Chondrocyte (in vitro differentiated cells): ENCODE data around the gene IRX4. TPM values are rescaled to one million over a fixed set of nuclear protein-coding genes. Genes with fewer than 3 reads are reported as not detected.

ENCODE experiments used
- DNase-seq: peaks from one replicate; pipeline ENCODE4 v3.0.0; 2021; ENCODE audit warnings: mixed read lengths, low spot score
- H3K27ac Mint-ChIP-seq: one replicate; pipeline ENCODE4 v1.8.0; 2021; ENCODE audit warnings: mild to moderate bottlenecking, moderate library complexity, mixed read lengths; ENCODE audit not compliant: unreplicated experiment
- H3K27me3 Mint-ChIP-seq: 2 replicates; pipeline ENCODE4 v1.8.0; 2021; ENCODE audit warnings: low read depth, mixed read lengths
- H3K36me3 Mint-ChIP-seq: 2 replicates; pipeline ENCODE4 v1.8.0; 2021; ENCODE audit warnings: low read depth, mixed read lengths
- H3K4me1 Mint-ChIP-seq: 2 replicates; pipeline ENCODE4 v1.8.0; 2021; ENCODE audit warnings: low read depth, mild to moderate bottlenecking, mixed read lengths
- H3K4me3 Mint-ChIP-seq: one replicate; pipeline ENCODE4 v1.8.0; 2021; ENCODE audit warnings: mild to moderate bottlenecking, moderate library complexity, mixed read lengths; ENCODE audit not compliant: unreplicated experiment
- H3K9me3 Mint-ChIP-seq: 2 replicates; pipeline ENCODE4 v1.8.0; 2021; ENCODE audit warnings: low read depth, mixed read lengths
- total RNA-seq: library from RNA; stranded (reverse); gene quantifications from 3 replicates; pipeline ENCODE4 v1.2.1, GENCODE V29; 2021
- TF ChIP-seq, protein P1 (sequence below): fragments of 200-600 bp; sonication (generic); IDR thresholded peaks from 2 replicates; pipeline ENCODE4 v1.5.0; 2021; ENCODE audit warnings: antibody characterized with exemption, mild to moderate bottlenecking, moderate library complexity

IRX4 gene
- total RNA-seq, 1 donor from 2014 or later, result not detected

DNA sequence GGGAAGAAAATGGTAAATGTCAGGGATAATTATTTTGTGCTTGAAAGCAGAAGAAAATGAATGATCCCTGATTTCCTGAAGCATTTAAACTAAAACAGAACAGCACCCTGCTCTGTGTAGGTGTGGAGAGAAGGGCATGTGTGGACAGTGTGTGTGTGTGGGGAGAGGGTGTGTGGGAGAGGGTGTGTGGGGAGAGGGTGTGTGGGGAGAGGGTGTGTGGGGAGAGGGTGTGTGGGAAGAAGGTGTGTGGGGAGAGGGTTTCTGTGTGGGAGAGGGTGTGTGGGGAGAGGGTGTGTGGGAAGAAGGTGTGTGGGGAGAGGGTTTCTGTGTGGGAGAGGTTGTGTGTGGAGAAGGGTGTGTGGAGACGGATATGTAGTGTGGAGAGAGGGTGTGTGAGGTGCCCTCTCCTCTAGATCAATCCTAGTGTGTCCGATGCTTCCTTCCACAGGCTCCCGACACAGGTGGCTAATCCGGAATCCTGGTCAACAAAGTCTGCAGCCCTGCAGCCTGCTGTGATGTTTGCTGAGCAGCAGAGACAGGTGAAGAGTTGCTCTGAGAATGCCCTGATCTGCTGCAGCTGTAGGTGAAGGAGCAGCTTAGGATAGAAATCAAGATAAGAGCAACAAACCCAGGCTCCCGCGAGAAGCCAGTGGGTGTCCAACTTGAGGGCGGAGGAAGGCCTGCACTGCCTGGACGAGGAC lies 15.5 kb downstream of the IRX4 start:
- H3K4me1 Mint-ChIP-seq, result no peaks in the 10 kb centered on the region
- H3K27ac Mint-ChIP-seq, result no peak overlapping the region
- peaks cover 59% of the 10 kb centered on the region for H3K27me3 Mint-ChIP-seq
- TF ChIP-seq, protein P1, sequence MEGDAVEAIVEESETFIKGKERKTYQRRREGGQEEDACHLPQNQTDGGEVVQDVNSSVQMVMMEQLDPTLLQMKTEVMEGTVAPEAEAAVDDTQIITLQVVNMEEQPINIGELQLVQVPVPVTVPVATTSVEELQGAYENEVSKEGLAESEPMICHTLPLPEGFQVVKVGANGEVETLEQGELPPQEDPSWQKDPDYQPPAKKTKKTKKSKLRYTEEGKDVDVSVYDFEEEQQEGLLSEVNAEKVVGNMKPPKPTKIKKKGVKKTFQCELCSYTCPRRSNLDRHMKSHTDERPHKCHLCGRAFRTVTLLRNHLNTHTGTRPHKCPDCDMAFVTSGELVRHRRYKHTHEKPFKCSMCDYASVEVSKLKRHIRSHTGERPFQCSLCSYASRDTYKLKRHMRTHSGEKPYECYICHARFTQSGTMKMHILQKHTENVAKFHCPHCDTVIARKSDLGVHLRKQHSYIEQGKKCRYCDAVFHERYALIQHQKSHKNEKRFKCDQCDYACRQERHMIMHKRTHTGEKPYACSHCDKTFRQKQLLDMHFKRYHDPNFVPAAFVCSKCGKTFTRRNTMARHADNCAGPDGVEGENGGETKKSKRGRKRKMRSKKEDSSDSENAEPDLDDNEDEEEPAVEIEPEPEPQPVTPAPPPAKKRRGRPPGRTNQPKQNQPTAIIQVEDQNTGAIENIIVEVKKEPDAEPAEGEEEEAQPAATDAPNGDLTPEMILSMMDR, result no peak
- no peak overlapping the region for H3K4me3 Mint-ChIP-seq
- no peak for DNase-seq
- H3K9me3 Mint-ChIP-seq, result no peaks in the 10 kb centered on the region
- H3K36me3 Mint-ChIP-seq, result no peaks in the 10 kb centered on the region

DNA sequence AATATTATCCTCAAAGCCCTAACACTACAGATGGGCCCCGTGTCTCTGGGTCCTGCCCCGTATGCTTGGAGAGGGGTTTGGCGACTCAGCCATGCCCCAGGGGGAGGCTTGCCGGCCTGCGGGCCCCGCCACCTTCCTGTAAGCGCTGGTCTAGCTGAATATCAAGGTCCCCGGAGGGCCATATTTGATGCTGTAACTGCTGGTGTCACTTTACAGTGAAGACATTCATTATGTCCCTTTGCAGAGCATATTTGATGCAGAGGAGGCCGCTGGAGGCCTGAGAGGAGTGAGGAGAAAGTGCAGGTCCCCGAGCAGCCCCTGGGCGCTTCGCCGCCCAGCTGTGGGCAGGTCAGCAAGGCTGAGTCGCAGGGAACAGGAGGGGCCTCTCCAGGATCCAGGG lies 16.8 kb downstream of the IRX4 start:
- H3K27ac Mint-ChIP-seq, result no peak overlapping the region
- H3K9me3 Mint-ChIP-seq, result no peaks in the 10 kb centered on the region
- H3K27me3 Mint-ChIP-seq, result peaks cover 54% of the 10 kb centered on the region
- DNase-seq, result no peak
- no peak overlapping the region for H3K4me3 Mint-ChIP-seq
- H3K4me1 Mint-ChIP-seq, result no peaks in the 10 kb centered on the region
- no peaks in the 10 kb centered on the region for H3K36me3 Mint-ChIP-seq
- TF ChIP-seq, protein P1, result no peak

DNA sequence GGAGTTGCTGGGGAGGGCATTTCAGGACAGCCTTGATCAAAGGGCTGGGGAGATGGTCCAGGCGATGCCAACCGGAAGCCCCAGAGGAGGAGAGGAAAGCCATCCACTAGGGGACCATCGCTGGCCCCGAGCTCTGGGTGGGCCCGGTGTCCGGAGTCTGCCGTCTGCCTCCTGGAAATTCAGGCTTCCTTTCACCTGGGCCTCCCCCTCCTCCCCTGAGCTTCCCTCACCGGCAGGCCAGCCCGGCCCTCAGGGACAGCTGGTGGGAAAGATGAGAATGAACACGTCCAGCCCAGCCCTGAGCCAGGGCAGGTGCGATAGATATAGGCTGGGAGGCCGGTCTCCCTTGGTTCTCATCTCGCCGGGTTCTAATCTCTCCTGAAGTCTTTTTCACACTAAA lies 17.2 kb downstream of the IRX4 start:
- TF ChIP-seq, protein P1, result no peak
- Mint-ChIP-seq H3K36me3 (no peaks in the 10 kb centered on the region), H3K27me3 (peaks cover 54% of the 10 kb centered on the region), H3K9me3 (no peaks in the 10 kb centered on the region), H3K4me1 (no peaks in the 10 kb centered on the region), H3K4me3 (no peak overlapping the region), H3K27ac (no peak overlapping the region)
- DNase-seq, result no peak

DNA sequence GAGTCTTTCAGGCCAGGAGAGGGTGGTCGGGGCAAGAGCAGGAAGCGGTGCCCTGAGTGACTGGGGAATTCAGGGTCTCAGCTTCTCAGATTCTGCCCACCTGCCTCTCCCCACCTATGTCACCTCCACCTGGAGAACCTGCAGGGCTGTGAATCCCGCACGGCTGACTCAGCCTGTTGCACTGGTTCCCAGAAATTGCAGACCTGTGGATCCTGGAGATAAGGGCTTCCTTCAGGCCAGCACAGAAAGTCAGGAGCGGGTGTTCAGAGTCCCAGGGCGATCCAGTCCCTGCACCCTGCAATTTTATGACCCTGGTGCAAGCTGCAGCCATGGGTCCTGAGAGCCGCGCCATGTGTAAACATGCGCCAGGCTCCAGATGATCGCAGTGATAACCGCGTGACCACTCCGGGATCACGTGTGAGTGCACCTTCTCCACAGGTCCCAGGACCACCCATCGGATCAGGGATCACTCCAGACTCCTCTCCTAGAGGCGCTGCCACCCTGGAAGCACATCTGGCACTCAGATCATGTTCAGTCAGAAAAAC lies 17.8 kb downstream of the IRX4 start:
- DNase-seq, result no peak
- Mint-ChIP-seq H3K4me1 (no peaks in the 10 kb centered on the region), H3K36me3 (no peaks in the 10 kb centered on the region), H3K9me3 (no peaks in the 10 kb centered on the region), H3K27ac (no peak overlapping the region), H3K4me3 (no peak overlapping the region), H3K27me3 (peaks cover 54% of the 10 kb centered on the region)
- TF ChIP-seq, protein P1, result no peak

DNA sequence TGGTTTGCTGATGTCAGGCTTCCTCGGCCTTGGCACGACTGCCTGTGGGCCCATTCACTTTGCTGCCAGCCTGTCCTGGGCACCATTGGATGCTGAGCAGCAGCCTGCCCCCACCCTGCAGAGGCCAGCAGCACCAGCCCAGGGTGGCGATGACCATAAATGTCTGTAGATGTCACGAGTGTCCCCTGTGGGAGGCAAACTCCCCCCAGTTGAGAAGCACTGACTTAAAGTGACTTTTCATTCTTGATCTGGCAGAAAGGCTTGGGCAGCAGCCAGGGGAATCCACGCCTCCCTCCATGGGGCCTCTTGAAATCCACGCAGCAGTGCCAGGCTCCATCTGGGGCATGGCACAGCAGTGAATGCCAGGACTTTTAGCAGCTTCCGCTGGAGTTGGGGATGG lies 21.8 kb downstream of the IRX4 start:
- Mint-ChIP-seq H3K27me3 (peaks cover 35% of the 10 kb centered on the region), H3K4me3 (no peak overlapping the region), H3K9me3 (no peaks in the 10 kb centered on the region), H3K4me1 (no peaks in the 10 kb centered on the region), H3K36me3 (no peaks in the 10 kb centered on the region), H3K27ac (no peak overlapping the region)
- no peak for DNase-seq
- TF ChIP-seq, protein P1, result no peak
